GM21447 (cell line): ENCODE measurements around the gene TMEM190.

Source experiments
- ATAC-seq: cut with Tn5 transposase; IDR thresholded peaks from one replicate; pipeline ENCODE4 v1.9.1; 2021; ENCODE audit not compliant: unreplicated experiment

TMEM190 gene

GRCh38 chr19:55369653-55370304, 6.8 kb upstream of the TMEM190 start:
- ATAC-seq: no peak

GRCh38 chr19:55370305-55370988, 6.2 kb upstream of the TMEM190 start, which contains the start of gene IL11:
IL11 (minus strand) TSS chr19:55370463; CDS start chr19:55370310, 153 bp downstream.
- ATAC-seq: no peak

- ATAC-seq: no peak
Measured at GRCh38 chr19:55372316-55373081, 4.1 kb upstream of the TMEM190 start.

- no peak for ATAC-seq
Measured at GRCh38 chr19:55373306-55373992, 3.2 kb upstream of the TMEM190 start.

GRCh38 chr19:55373993-55374757, 2.5 kb upstream of the TMEM190 start:
- no peak for ATAC-seq

- ATAC-seq: no peak
Measured at GRCh38 chr19:55377356-55378131, 918 bp downstream of the TMEM190 start.

GRCh38 chr19:55379174-55379573, 2.5 kb downstream of the TMEM190 start:
- no peak for ATAC-seq

GRCh38 chr19:55382013-55382412, 5.4 kb downstream of the TMEM190 start:
- ATAC-seq: no peak

- ATAC-seq: no peak
Measured at GRCh38 chr19:55382522-55383054, 6.0 kb downstream of the TMEM190 start.

- no peak for ATAC-seq
Measured at GRCh38 chr19:55383279-55384130, 6.9 kb downstream of the TMEM190 start.

- ATAC-seq: no peak
Measured at GRCh38 chr19:55384131-55384919, 7.7 kb downstream of the TMEM190 start, which contains the start of gene TMEM238. TMEM238 (minus strand) TSS chr19:55384292; CDS start chr19:55384259, 33 bp downstream.

GRCh38 chr19:55384920-55385723, 8.5 kb downstream of the TMEM190 start:
- peak; percentile 55 for ATAC-seq

GRCh38 chr19:55385724-55386492, 9.3 kb downstream of the TMEM190 start, which contains the start of gene RPL28:
RPL28 (plus strand) TSS chr19:55385932; CDS start chr19:55386358, 426 bp downstream.
- ATAC-seq: peak; percentile 54

GRCh38 chr19:55386493-55386971, 9.9 kb downstream of the TMEM190 start:
- ATAC-seq: no peak

GRCh38 chr19:55387736-55388497, 11.3 kb downstream of the TMEM190 start:
- no peak for ATAC-seq
